ENCODE results near the gene EXOC1L. TPM values are rescaled to one million over a fixed set of nuclear protein-coding genes. Genes with fewer than 3 reads are reported as not detected.
"Not testable (repeated sequence)": the region's sequence is repeated elsewhere in the genome, so short reads cannot be mapped to it uniquely, and the experiment has no call there.

Gene EXOC1L
- total RNA-seq, 4 donors from 2014 or later = not detected

GRCh38 chr4:55838952-55839351 is 19.4 kb downstream of the EXOC1L start:
- DNase-seq (ENCODE audit: low spot score in 2 of 2) = no peak
- no peaks in the 10 kb centered on the region for H3K36me3 ChIP-seq
- H3K4me1 ChIP-seq = no peaks in the 10 kb centered on the region
- peaks cover 0 to 7% (median 0%) of the 10 kb centered on the region in 4 donors for H3K9me3 ChIP-seq
- no peak overlapping the region for H3K4me3 ChIP-seq
- no peak overlapping the region for H3K27ac ChIP-seq
- no peaks in the 10 kb centered on the region for H3K27me3 ChIP-seq
- TF ChIP-seq CTCF (IDR thresholded peaks at IDR 0.05) (no peak), EP300 (IDR thresholded peaks at IDR 0.05) (no peak), POLR2A (IDR thresholded peaks at IDR 0.05) (no peak)

- Histone ChIP-seq H3K9me3 (peaks cover 0 to 7% (median 0%) of the 10 kb centered on the region in 4 donors), H3K4me3 (no peak overlapping the region), H3K4me1 (no peaks in the 10 kb centered on the region), H3K27me3 (no peaks in the 10 kb centered on the region), H3K27ac (no peak overlapping the region), H3K36me3 (no peaks in the 10 kb centered on the region)
- no peak for DNase-seq (ENCODE audit: low spot score in 2 of 2)
- TF ChIP-seq EP300 (IDR thresholded peaks at IDR 0.05) (no peak), CTCF (IDR thresholded peaks at IDR 0.05) (no peak), POLR2A (IDR thresholded peaks at IDR 0.05) (no peak)
- 82 to 93% methylated on average over 1 of the region's 1 CpG for WGBS, 2 donors
Observed at GRCh38 chr4:55840956-55841355, 21.4 kb downstream of the EXOC1L start.

- not testable (repeated sequence) for H3K9me3 ChIP-seq; H3K4me1 ChIP-seq; H3K27me3 ChIP-seq; H3K36me3 ChIP-seq; H3K27ac ChIP-seq; DNase-seq (ENCODE audit: low spot score in 2 of 2); H3K4me3 ChIP-seq
- 87 to 91% methylated on average over 17 of the region's 22 CpGs for WGBS, 2 donors
Observed at GRCh38 chr4:55841373-55842239, 22.0 kb downstream of the EXOC1L start.

GRCh38 chr4:55842312-55842711 is 22.7 kb downstream of the EXOC1L start:
- whole genome bisulfite sequencing, 2 donors = 88 to 92% methylated on average over 5 to 6 of the region's 10 CpGs

GRCh38 chr4:55849724-55850123 is 30.1 kb downstream of the EXOC1L start:
- peaks cover 0 to 13% (median 10%) of the 10 kb centered on the region in 4 donors for H3K4me1 ChIP-seq
- H3K9me3 ChIP-seq = no peaks in the 10 kb centered on the region
- H3K27me3 ChIP-seq = no peaks in the 10 kb centered on the region
- DNase-seq (ENCODE audit: low spot score in 2 of 2) = no peak
- no peaks in the 10 kb centered on the region for H3K36me3 ChIP-seq
- TF ChIP-seq CTCF (IDR thresholded peaks at IDR 0.05) (no peak), EP300 (IDR thresholded peaks at IDR 0.05) (no peak), POLR2A (IDR thresholded peaks at IDR 0.05) (no peak)
- WGBS, 2 donors = 64 to 66% methylated on average over 9 of the region's 9 CpGs
- no peak overlapping the region for H3K4me3 ChIP-seq
- no peak overlapping the region for H3K27ac ChIP-seq

More at GRCh38 chr4:55842312-55842711, 22.7 kb downstream of the EXOC1L start:
- not testable (repeated sequence) for H3K4me3 ChIP-seq; H3K4me1 ChIP-seq; DNase-seq (ENCODE audit: low spot score in 2 of 2); H3K36me3 ChIP-seq; H3K27ac ChIP-seq; H3K27me3 ChIP-seq; H3K9me3 ChIP-seq

- TF ChIP-seq CTCF (IDR thresholded peaks at IDR 0.05) (no peak), EP300 (IDR thresholded peaks at IDR 0.05) (no peak), POLR2A (IDR thresholded peaks at IDR 0.05) (no peak)
- no peaks in the 10 kb centered on the region for H3K27me3 ChIP-seq
- no peak overlapping the region for H3K4me3 ChIP-seq
- no peak overlapping the region for H3K27ac ChIP-seq
- H3K4me1 ChIP-seq = peaks cover 0 to 33% (median 13%) of the 10 kb centered on the region in 4 donors
- DNase-seq (ENCODE audit: low spot score in 2 of 2) = no peak
- WGBS, 2 donors = 81 to 85% methylated on average over 6 of the region's 6 CpGs
- no peaks in the 10 kb centered on the region for H3K36me3 ChIP-seq
- H3K9me3 ChIP-seq = no peaks in the 10 kb centered on the region
Observed at GRCh38 chr4:55851885-55852284, 32.3 kb downstream of the EXOC1L start.
